Transverse colon (tissue), 4 donors: ENCODE data around the gene NADK2. TPM values are rescaled to one million over a fixed set of nuclear protein-coding genes. Genes with fewer than 3 reads are reported as not detected.
"Not testable (repeated sequence)": the region's sequence is repeated elsewhere in the genome, so short reads cannot be mapped to it uniquely, and the experiment has no call there.

ENCODE experiments used
- DNase-seq: peaks from one replicate; pipeline ENCODE4 v3.0.0-alpha.2; 2019
- H3K27ac ChIP-seq, 4 donors: fragments of 200-600 bp; sonication (generic); 2 replicates each; pipeline ENCODE4 v1.5.1; 2016 to 2018; ENCODE audit warnings: inconsistent platforms in 4 of 4
- H3K27me3 ChIP-seq: fragments of 200-600 bp; sonication (generic); 2 replicates; pipeline ENCODE4 v1.5.1; 2017; ENCODE audit warnings: inconsistent platforms
- H3K36me3 ChIP-seq, 4 donors: fragments of 200-600 bp; sonication (generic); 2 replicates each; pipeline ENCODE4 v1.5.1; 2017 to 2019; ENCODE audit warnings: inconsistent platforms in 4 of 4
- H3K4me1 ChIP-seq, 4 donors: fragments of 200-600 bp; sonication (generic); 2 replicates each; pipeline ENCODE4 v1.5.1; 2017 to 2020; ENCODE audit warnings: inconsistent platforms in 4 of 4
- H3K4me3 ChIP-seq, 4 donors: fragments of 200-600 bp; sonication (generic); 1 replicate in 1 of 4; 2 replicates in 3 of 4; pipeline versions ENCODE4 v1.5.1 to v1.6.1; 2017 to 2019; ENCODE audit warnings: inconsistent platforms in 4 of 4
- H3K9me3 ChIP-seq, 2 donors: fragments of 200-600 bp; sonication (generic); 2 replicates each; pipeline ENCODE4 v1.5.1; 2017 to 2019; ENCODE audit warnings: inconsistent platforms in 2 of 2
- CTCF ChIP-seq, 5 experiments: fragments of 200-600 bp in 3 of 5; fragments of 450-650 bp in 2 of 5; sonication (generic) in 3 of 5; IDR thresholded peaks; 1 replicate in 2 of 5; 2 replicates in 3 of 5; pipeline ENCODE4 v1.5.1; 2016 to 2017; ENCODE audit warnings: antibody characterized with exemption in 5 of 5, inconsistent platforms in 3 of 5, mild to moderate bottlenecking in 2 of 5, moderate library complexity in 1 of 5
- EP300 ChIP-seq: sonication (generic); formaldehyde crosslinking; IDR thresholded peaks from one replicate; pipeline ENCODE4 v1.6.1; 2017; ENCODE audit warnings: antibody characterized with exemption, low read depth
- POLR2A ChIP-seq: fragments of 450-650 bp; IDR thresholded peaks from one replicate; pipeline ENCODE4 v1.6.1; 2016; ENCODE audit warnings: antibody characterized with exemption, mild to moderate bottlenecking, moderate library complexity
- POLR2AphosphoS5 ChIP-seq, 3 donors: sonication (generic); formaldehyde crosslinking; IDR thresholded peaks; one replicate each; pipeline ENCODE4 v1.6.1; 2016; ENCODE audit warnings: antibody characterized with exemption in 3 of 3
- WGBS, 2 donors: methylation state at CpG; one replicate each; pipeline ENCODE4 v1.1.5; 2018; ENCODE audit warnings: low coverage in 1 of 2; 5-methylcytosine and 5-hydroxymethylcytosine counted together
- in situ Hi-C, 4 donors: fragments of 200-750 bp; cut with MboI; loops; one replicate each; pipeline versions ENCODE4 v1.15.0 to v1.15.1; 2017; ENCODE audit warnings: low sequenced_read_pairs in 3 of 4, low pct_ligation_motif_present in 1 of 4, low pct_unique_long_range_greater_than_20kb in 1 of 4
- intact Hi-C: fragments of 100-400 bp; cut with DNase I; formaldehyde crosslinking; loops from one replicate; pipeline ENCODE4 v1.15.1; 2023; ENCODE audit warnings: low total_unique reads
- total RNA-seq, 4 donors: library from RNA; depleted of rRNA; stranded (reverse); fragments of >200 nt; gene quantifications; one replicate each; pipeline ENCODE4 v1.1.0, GENCODE V29; 2016

NADK2 gene
- total RNA-seq, 4 donors from 2014 or later: 14.6 to 31.4 (median 22.4) TPM

GRCh38 chr5:36193746-36194145 lies 48.0 kb downstream of the NADK2 start:
- WGBS, 2 donors: 95 to 99% methylated on average over 5 of the region's 5 CpGs
- H3K27me3 ChIP-seq: no peaks in the 10 kb centered on the region
- intact Hi-C loops (no loop called here), in situ Hi-C loops (no loop called here)
- no peak overlapping the region for H3K27ac ChIP-seq
- H3K36me3 ChIP-seq: peaks cover 0 to 27% (median 12%) of the 10 kb centered on the region in 4 donors
- DNase-seq: no peak
- TF ChIP-seq CTCF (IDR thresholded peaks at IDR 0.05) (no peak), POLR2A (no peak), EP300 (no peak), POLR2AphosphoS5 (IDR thresholded peaks at IDR 0.05) (no peak)
- no peaks in the 10 kb centered on the region for H3K9me3 ChIP-seq
- no peaks in the 10 kb centered on the region for H3K4me1 ChIP-seq
- H3K4me3 ChIP-seq: no peak overlapping the region

- H3K4me1 ChIP-seq, intact Hi-C loops, DNase-seq, H3K9me3 ChIP-seq, H3K4me3 ChIP-seq, H3K27me3 ChIP-seq, H3K27ac ChIP-seq, H3K36me3 ChIP-seq, in situ Hi-C loops: not testable (repeated sequence)
- 95% methylated on average over 3 of the region's 4 CpGs; no CpG with 5 or more reads in 1 of the 2 donors for WGBS, 2 donors
Measured at GRCh38 chr5:36184408-36184807, 57.3 kb downstream of the NADK2 start.

GRCh38 chr5:36181774-36182173 lies 60.0 kb downstream of the NADK2 start:
- H3K27me3 ChIP-seq: no peaks in the 10 kb centered on the region
- no peaks in the 10 kb centered on the region for H3K9me3 ChIP-seq
- peaks cover 0 to 3% (median 0%) of the 10 kb centered on the region in 4 donors for H3K4me1 ChIP-seq
- intact Hi-C loops (no loop called here), in situ Hi-C loops (no loop called here)
- 78 to 83% methylated on average over 1 to 2 of the region's 2 CpGs for WGBS, 2 donors
- H3K4me3 ChIP-seq: no peak overlapping the region
- no peak for DNase-seq
- no peak for TF ChIP-seq POLR2AphosphoS5 (IDR thresholded peaks at IDR 0.05)
- TF ChIP-seq POLR2A: no peak
- TF ChIP-seq CTCF (IDR thresholded peaks at IDR 0.05): no peak
- no peak for TF ChIP-seq EP300
- no peak overlapping the region for H3K27ac ChIP-seq
- H3K36me3 ChIP-seq: peaks cover 0 to 9% (median 2%) of the 10 kb centered on the region in 4 donors

GRCh38 chr5:36180556-36181350 lies 61.0 kb downstream of the NADK2 start:
- WGBS, 2 donors: 65 to 90% methylated on average over 2 of the region's 2 CpGs
- H3K36me3 ChIP-seq: peaks cover 0 to 9% (median 2%) of the 10 kb centered on the region in 4 donors
- in situ Hi-C loops (no loop called here), intact Hi-C loops (loop anchor here (1.0 kb wide), 1 partner anchor 25 kb away; no protein-coding TSS in a partner anchor)
- no peaks in the 10 kb centered on the region for H3K27me3 ChIP-seq
- TF ChIP-seq CTCF (IDR thresholded peaks at IDR 0.05) (no peak), POLR2AphosphoS5 (IDR thresholded peaks at IDR 0.05) (no peak), EP300 (no peak), POLR2A (no peak)
- H3K4me3 ChIP-seq: no peak overlapping the region
- H3K27ac ChIP-seq: no peak overlapping the region
- no peaks in the 10 kb centered on the region for H3K9me3 ChIP-seq
- H3K4me1 ChIP-seq: peaks cover 0 to 3% (median 0%) of the 10 kb centered on the region in 4 donors
- DNase-seq: no peak
